K562 (cell line): ENCODE data around the gene CPA2. TPM values are rescaled to one million over a fixed set of nuclear protein-coding genes. Genes with fewer than 3 reads are reported as not detected.

Source experiments
- ATF7 ChIP-seq: fragments of 450-650 bp; IDR thresholded peaks from 2 replicates; pipeline ENCODE4 v1.7.1; 2014; ENCODE audit warnings: mild to moderate bottlenecking, moderate library complexity
- CBX3 ChIP-seq, 2 experiments: IDR thresholded peaks; 1 replicate in 1 of 2; 2 replicates in 1 of 2; pipeline ENCODE4 v1.6.1; 2012; ENCODE audit warnings: inconsistent platforms in 2 of 2, low read length in 2 of 2, borderline replicate concordance in 1 of 2, control low read depth in 1 of 2
- EHMT2 ChIP-seq: fragments of 450-650 bp; IDR thresholded peaks from 2 replicates; pipeline ENCODE4 v1.6.1; 2018; ENCODE audit warnings: antibody characterized with exemption
- HLTF ChIP-seq: fragments of 450-650 bp; IDR thresholded peaks from 2 replicates; pipeline ENCODE4 v1.6.1; 2016
- ILF3 ChIP-seq: fragments of 450-650 bp; IDR thresholded peaks from 2 replicates; pipeline ENCODE4 v1.6.1; 2018; ENCODE audit warnings: antibody characterized with exemption, mild to moderate bottlenecking, moderate library complexity, borderline replicate concordance
- JUN ChIP-seq, 2 experiments: sonication (generic) in 1 of 2; formaldehyde crosslinking in 1 of 2; IDR thresholded peaks; 2 replicates each; pipeline versions ENCODE4 v1.6.1 to v1.8.0; 2012 to 2022; ENCODE audit warnings: borderline replicate concordance in 2 of 2, mild to moderate bottlenecking in 2 of 2, improper control_type of control experiment in 1 of 2, low read depth in 1 of 2, low read length in 1 of 2, missing genetic modification reagents in 1 of 2
- JUND ChIP-seq, 2 experiments: IDR thresholded peaks; 2 replicates in 1 of 2; 3 replicates in 1 of 2; pipeline ENCODE4 v1.6.1; 2011; ENCODE audit warnings: borderline replicate concordance in 2 of 2, low read depth in 2 of 2, low read length in 2 of 2, improper control_type of control experiment in 1 of 2, missing biosample characterization in 1 of 2, missing genetic modification characterization in 1 of 2, missing genetic modification reagents in 1 of 2
- KDM5B ChIP-seq: fragments of 200-600 bp; sonication (generic); IDR thresholded peaks from 2 replicates; pipeline ENCODE4 v1.6.1; 2012; ENCODE audit warnings: low read depth, mild to moderate bottlenecking, moderate library complexity, low read length, control low read depth, inconsistent platforms; ENCODE audit not compliant: insufficient replicate concordance
- KLF16 ChIP-seq: IDR thresholded peaks from 2 replicates; pipeline ENCODE4 v1.6.1; 2016; ENCODE audit warnings: antibody characterized with exemption
- NCOR1 ChIP-seq: fragments of 450-650 bp; IDR thresholded peaks from 2 replicates; pipeline ENCODE4 v1.6.1; 2016; ENCODE audit warnings: mild to moderate bottlenecking, moderate library complexity
- RBM25 ChIP-seq: fragments of 200-400 bp; formaldehyde crosslinking; IDR thresholded peaks from 2 replicates; pipeline ENCODE4 v1.6.1; 2018; ENCODE audit warnings: low read length, low read depth, moderate library complexity; ENCODE audit not compliant: severe bottlenecking
- SMAD4 ChIP-seq: fragments of 250-450 bp; sonication (Bioruptor Pico); conservative IDR thresholded peaks from 2 replicates; pipeline ENCODE4 v1.8.0; 2021; ENCODE audit warnings: inconsistent platforms, mild to moderate bottlenecking, moderate library complexity
- SMARCA4 ChIP-seq: fragments of 450-650 bp; IDR thresholded peaks from 2 replicates; pipeline ENCODE4 v1.6.1; 2016
- SMARCA5 ChIP-seq: fragments of 450-650 bp; IDR thresholded peaks from 2 replicates; pipeline ENCODE4 v1.6.1; 2016
- SMARCE1 ChIP-seq: fragments of 450-650 bp; IDR thresholded peaks from 2 replicates; pipeline ENCODE4 v1.7.1; 2016; ENCODE audit warnings: mild to moderate bottlenecking
- TEAD1 ChIP-seq, 2 experiments: fragments of 450-650 bp in 1 of 2; sonication (generic) in 1 of 2; formaldehyde crosslinking; IDR thresholded peaks; 2 replicates each; pipeline versions ENCODE4 v1.4.0 to v1.8.0; 2020 to 2022; ENCODE audit warnings: mild to moderate bottlenecking in 2 of 2, missing genetic modification reagents in 1 of 2
- ZEB2 ChIP-seq: fragments of 450-650 bp; IDR thresholded peaks from 2 replicates; pipeline ENCODE4 v1.6.1; 2016
- ZFP30 ChIP-seq: fragments of 250-450 bp; sonication (Bioruptor Pico); IDR thresholded peaks from 2 replicates; pipeline ENCODE4 v1.8.0; 2022; ENCODE audit warnings: moderate library complexity, mild to moderate bottlenecking, inconsistent platforms, borderline replicate concordance
- polyA plus RNA-seq, 8 experiments: library from polyadenylated mRNA; depleted of rRNA in 4 of 8; stranded (reverse) in 5 of 8; unstranded in 3 of 8; fragments of >200 nt; fragmentation: Nextera tagmentation in 2 of 8; fragmentation: Illumina TruSeq in 1 of 8; extraction: Ambion mirVana in 2 of 8; extraction: Trizol in 1 of 8; gene quantifications; 2 replicates each; pipeline versions ENCODE4 v1.2.1 to v1.2.3, GENCODE V29; 2011 to 2014; ENCODE audit warnings: inconsistent platforms in 1 of 8, missing spikeins in 1 of 8
- total RNA-seq, 7 experiments: library from RNA; depleted of rRNA in 6 of 7; stranded (reverse); fragments of >200 nt in 6 of 7; fragmentation: Illumina TruSeq in 2 of 7; extraction: Trizol in 2 of 7; gene quantifications; 2 replicates each; pipeline versions ENCODE4 v1.2.1 to v1.2.3, GENCODE V29; 2011 to 2021; ENCODE audit warnings: low replicate concordance in 1 of 7
- TF ChIP-seq, protein P1 (sequence below): fragments of 450-650 bp; IDR thresholded peaks from 2 replicates; pipeline ENCODE4 v1.6.1; 2017; ENCODE audit warnings: antibody characterized with exemption, mild to moderate bottlenecking
- TF ChIP-seq, protein P2 (sequence below), 2 experiments: fragments of 450-650 bp; IDR thresholded peaks; 2 replicates each; pipeline ENCODE4 v1.6.1; 2018; ENCODE audit warnings: mild to moderate bottlenecking in 2 of 2, low read depth in 1 of 2; ENCODE audit not compliant: partially characterized antibody in 2 of 2

CPA2 gene
- total and polyA plus RNA-seq, 9 of the 15 experiments (the other 6 are each of a cell fraction or from before 2014, with no cell fraction given) = 0.04 to 0.84 (median 0.09) TPM; not detected in 4

DNA sequence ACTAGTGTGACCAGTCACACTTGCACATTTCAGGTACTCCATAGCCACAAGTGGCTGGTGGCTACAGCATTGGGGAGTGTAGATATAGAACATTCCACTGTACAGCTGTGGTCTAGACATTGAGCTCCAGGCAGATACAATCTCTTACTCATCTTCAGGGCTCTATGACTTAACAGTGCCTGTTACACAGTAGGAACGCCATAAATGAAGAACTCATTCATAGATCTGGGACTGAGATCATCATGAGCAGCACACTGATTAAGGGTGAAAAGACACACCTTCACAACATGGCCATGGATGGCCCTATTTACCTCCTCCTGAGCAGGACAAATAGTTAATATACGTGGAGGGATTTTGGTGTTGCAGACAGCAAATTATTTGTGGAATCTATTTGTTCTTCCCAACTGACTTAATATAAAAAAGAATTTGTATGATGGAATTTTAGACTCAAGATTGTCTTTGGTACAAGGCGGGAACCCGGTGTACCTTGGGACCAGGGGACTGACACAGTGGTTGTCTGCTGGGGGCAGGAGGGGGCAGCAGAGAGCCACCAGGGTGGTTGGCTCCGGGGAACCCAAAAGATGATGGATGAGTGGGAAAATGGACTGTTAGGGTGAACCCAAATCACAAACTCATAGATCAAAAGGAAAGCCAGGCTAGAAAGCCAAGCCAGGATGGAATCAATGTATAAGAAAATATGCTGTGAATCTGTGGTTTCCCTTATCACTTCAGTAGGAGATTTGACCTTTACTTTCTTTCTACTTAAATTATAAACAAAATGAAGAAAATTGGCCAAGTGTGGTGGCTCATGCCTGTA is 24.3 kb upstream of the CPA2 start (continued):
- TF ChIP-seq JUN (IDR thresholded peaks at IDR 0.05; ENCODE audit: borderline replicate concordance, low read depth, low read length) (peak; percentile 95), JUN (CRISPR knock-in tag; IDR thresholded peaks at IDR 0.05; ENCODE audit: borderline replicate concordance) (no peak), TEAD1 (CRISPR knock-in tag; IDR thresholded peaks at IDR 0.05) (peak; percentile 93 to 97), ATF7 (peak; percentile 84; the same call in 1 of the 2 replicates), CBX3 (IDR thresholded peaks at IDR 0.05; ENCODE audit: borderline replicate concordance in 1 of 2, low read length in 2 of 2) (peak in 1 of 2 experiments; percentile 6; a peak in 1 of 3 replicates), ZEB2 (peak; percentile 79), SMARCA4 (peak; percentile 92), KDM5B (no peak), NCOR1 (peak; percentile 93), SMARCE1 (peak; percentile 93), ILF3 (no peak), JUND (IDR thresholded peaks at IDR 0.05; ENCODE audit: borderline replicate concordance, low read depth, low read length) (peak; percentile 92), JUND (tag; IDR thresholded peaks at IDR 0.05; ENCODE audit: borderline replicate concordance, low read depth, low read length) (peak; percentile 94), SMAD4 (CRISPR knock-in tag) (peak; percentile 100), RBM25 (no peak), HLTF (no peak), EHMT2 (peak; percentile 70), SMARCA5 (0 out of 2 replicates have a peak, but pooled peaks have one; percentile 43), ZFP30 (CRISPR knock-in tag) (no peak), KLF16 (peak; percentile 24; the same call in 1 of the 2 replicates)
- TF ChIP-seq, protein P1, sequence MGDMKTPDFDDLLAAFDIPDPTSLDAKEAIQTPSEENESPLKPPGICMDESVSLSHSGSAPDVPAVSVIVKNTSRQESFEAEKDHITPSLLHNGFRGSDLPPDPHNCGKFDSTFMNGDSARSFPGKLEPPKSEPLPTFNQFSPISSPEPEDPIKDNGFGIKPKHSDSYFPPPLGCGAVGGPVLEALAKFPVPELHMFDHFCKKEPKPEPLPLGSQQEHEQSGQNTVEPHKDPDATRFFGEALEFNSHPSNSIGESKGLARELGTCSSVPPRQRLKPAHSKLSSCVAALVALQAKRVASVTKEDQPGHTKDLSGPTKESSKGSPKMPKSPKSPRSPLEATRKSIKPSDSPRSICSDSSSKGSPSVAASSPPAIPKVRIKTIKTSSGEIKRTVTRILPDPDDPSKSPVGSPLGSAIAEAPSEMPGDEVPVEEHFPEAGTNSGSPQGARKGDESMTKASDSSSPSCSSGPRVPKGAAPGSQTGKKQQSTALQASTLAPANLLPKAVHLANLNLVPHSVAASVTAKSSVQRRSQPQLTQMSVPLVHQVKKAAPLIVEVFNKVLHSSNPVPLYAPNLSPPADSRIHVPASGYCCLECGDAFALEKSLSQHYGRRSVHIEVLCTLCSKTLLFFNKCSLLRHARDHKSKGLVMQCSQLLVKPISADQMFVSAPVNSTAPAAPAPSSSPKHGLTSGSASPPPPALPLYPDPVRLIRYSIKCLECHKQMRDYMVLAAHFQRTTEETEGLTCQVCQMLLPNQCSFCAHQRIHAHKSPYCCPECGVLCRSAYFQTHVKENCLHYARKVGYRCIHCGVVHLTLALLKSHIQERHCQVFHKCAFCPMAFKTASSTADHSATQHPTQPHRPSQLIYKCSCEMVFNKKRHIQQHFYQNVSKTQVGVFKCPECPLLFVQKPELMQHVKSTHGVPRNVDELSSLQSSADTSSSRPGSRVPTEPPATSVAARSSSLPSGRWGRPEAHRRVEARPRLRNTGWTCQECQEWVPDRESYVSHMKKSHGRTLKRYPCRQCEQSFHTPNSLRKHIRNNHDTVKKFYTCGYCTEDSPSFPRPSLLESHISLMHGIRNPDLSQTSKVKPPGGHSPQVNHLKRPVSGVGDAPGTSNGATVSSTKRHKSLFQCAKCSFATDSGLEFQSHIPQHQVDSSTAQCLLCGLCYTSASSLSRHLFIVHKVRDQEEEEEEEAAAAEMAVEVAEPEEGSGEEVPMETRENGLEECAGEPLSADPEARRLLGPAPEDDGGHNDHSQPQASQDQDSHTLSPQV = no peak
- TF ChIP-seq, protein P2, sequence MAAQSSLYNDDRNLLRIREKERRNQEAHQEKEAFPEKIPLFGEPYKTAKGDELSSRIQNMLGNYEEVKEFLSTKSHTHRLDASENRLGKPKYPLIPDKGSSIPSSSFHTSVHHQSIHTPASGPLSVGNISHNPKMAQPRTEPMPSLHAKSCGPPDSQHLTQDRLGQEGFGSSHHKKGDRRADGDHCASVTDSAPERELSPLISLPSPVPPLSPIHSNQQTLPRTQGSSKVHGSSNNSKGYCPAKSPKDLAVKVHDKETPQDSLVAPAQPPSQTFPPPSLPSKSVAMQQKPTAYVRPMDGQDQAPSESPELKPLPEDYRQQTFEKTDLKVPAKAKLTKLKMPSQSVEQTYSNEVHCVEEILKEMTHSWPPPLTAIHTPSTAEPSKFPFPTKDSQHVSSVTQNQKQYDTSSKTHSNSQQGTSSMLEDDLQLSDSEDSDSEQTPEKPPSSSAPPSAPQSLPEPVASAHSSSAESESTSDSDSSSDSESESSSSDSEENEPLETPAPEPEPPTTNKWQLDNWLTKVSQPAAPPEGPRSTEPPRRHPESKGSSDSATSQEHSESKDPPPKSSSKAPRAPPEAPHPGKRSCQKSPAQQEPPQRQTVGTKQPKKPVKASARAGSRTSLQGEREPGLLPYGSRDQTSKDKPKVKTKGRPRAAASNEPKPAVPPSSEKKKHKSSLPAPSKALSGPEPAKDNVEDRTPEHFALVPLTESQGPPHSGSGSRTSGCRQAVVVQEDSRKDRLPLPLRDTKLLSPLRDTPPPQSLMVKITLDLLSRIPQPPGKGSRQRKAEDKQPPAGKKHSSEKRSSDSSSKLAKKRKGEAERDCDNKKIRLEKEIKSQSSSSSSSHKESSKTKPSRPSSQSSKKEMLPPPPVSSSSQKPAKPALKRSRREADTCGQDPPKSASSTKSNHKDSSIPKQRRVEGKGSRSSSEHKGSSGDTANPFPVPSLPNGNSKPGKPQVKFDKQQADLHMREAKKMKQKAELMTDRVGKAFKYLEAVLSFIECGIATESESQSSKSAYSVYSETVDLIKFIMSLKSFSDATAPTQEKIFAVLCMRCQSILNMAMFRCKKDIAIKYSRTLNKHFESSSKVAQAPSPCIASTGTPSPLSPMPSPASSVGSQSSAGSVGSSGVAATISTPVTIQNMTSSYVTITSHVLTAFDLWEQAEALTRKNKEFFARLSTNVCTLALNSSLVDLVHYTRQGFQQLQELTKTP (IDR thresholded peaks at IDR 0.05; ENCODE audit: low read depth in 1 of 2, partially characterized antibody in 2 of 2) = peak in 1 of 2 experiments; percentile 66
